SK-N-SH treated with all-trans-retinoic acid at 6 μM for 48 hours (cell line): ENCODE data around the gene OPN4.

ENCODE experiments used
- ATAC-seq: fragments of 200-7000 bp; cut with Tn5 transposase; 3 replicates; pipeline ENCODE4 v1.9.1; 2020; ENCODE audit warnings: mild to moderate bottlenecking, moderate library complexity
- ARNTL ChIP-seq: fragments of 450-650 bp; formaldehyde crosslinking; IDR thresholded peaks from 2 replicates; pipeline ENCODE4 v1.5.0; 2020; ENCODE audit warnings: low read depth, mild to moderate bottlenecking, moderate library complexity, borderline replicate concordance
- BACH2 ChIP-seq: fragments of 250-450 bp; sonication (Bioruptor Pico); IDR thresholded peaks from 2 replicates; pipeline ENCODE4 v1.9.0; 2021; ENCODE audit warnings: mild to moderate bottlenecking, borderline replicate concordance
- CREB5 ChIP-seq: fragments of 250-450 bp; sonication (Bioruptor Pico); IDR thresholded peaks from 2 replicates; pipeline ENCODE4 v1.5.1; 2020; ENCODE audit warnings: low read depth, mild to moderate bottlenecking, moderate library complexity
- CSRNP3 ChIP-seq: fragments of 250-450 bp; sonication (Bioruptor Pico); IDR thresholded peaks from 2 replicates; pipeline ENCODE4 v1.5.1; 2021; ENCODE audit warnings: mild to moderate bottlenecking, moderate library complexity
- ESRRG ChIP-seq: fragments of 250-450 bp; sonication (Bioruptor Pico); IDR thresholded peaks from 2 replicates; pipeline ENCODE4 v1.6.1; 2021; ENCODE audit warnings: mild to moderate bottlenecking
- GLIS3 ChIP-seq: fragments of 250-450 bp; sonication (Bioruptor Pico); IDR thresholded peaks from 2 replicates; pipeline ENCODE4 v1.5.0; 2020; ENCODE audit warnings: mild to moderate bottlenecking, moderate library complexity
- ISL1 ChIP-seq: fragments of 250-450 bp; sonication (Bioruptor Pico); IDR thresholded peaks from 2 replicates; pipeline ENCODE4 v2.1.2; 2022; ENCODE audit warnings: mild to moderate bottlenecking, moderate library complexity
- PATZ1 ChIP-seq: fragments of 250-450 bp; sonication (Bioruptor Pico); IDR thresholded peaks from 2 replicates; pipeline ENCODE4 v1.8.0; 2020; ENCODE audit warnings: mild to moderate bottlenecking, moderate library complexity, borderline replicate concordance
- POU6F1 ChIP-seq: fragments of 250-450 bp; sonication (Bioruptor Pico); IDR thresholded peaks from 2 replicates; pipeline ENCODE4 v1.8.0; 2021; ENCODE audit warnings: low read depth, mild to moderate bottlenecking, moderate library complexity, borderline replicate concordance
- RARB ChIP-seq: fragments of 250-450 bp; sonication (Bioruptor Pico); IDR thresholded peaks from 2 replicates; pipeline ENCODE4 v1.8.0; 2021; ENCODE audit warnings: mild to moderate bottlenecking, moderate library complexity
- SNAI2 ChIP-seq: fragments of 250-450 bp; sonication (Bioruptor Pico); IDR thresholded peaks from 2 replicates; pipeline ENCODE4 v1.5.0; 2020; ENCODE audit warnings: mild to moderate bottlenecking, moderate library complexity
- TOX ChIP-seq: fragments of 250-450 bp; sonication (Bioruptor Pico); IDR thresholded peaks from 2 replicates; pipeline ENCODE4 v1.8.0; 2021; ENCODE audit warnings: mild to moderate bottlenecking, moderate library complexity, borderline replicate concordance
- TSHZ2 ChIP-seq: fragments of 250-450 bp; sonication (Bioruptor Pico); IDR thresholded peaks from 2 replicates; pipeline ENCODE4 v1.5.0; 2020; ENCODE audit warnings: mild to moderate bottlenecking, moderate library complexity
- ZFP30 ChIP-seq: fragments of 450-650 bp; formaldehyde crosslinking; IDR thresholded peaks from 2 replicates; pipeline ENCODE4 v1.5.0; 2022; ENCODE audit warnings: mild to moderate bottlenecking, moderate library complexity
- ZNF565 ChIP-seq: fragments of 450-650 bp; formaldehyde crosslinking; conservative IDR thresholded peaks from 2 replicates; pipeline ENCODE4 v1.5.0; 2020; ENCODE audit warnings: low read depth, mild to moderate bottlenecking, moderate library complexity
- ZNF70 ChIP-seq: fragments of 450-650 bp; formaldehyde crosslinking; IDR thresholded peaks from 2 replicates; pipeline ENCODE4 v1.5.0; 2020; ENCODE audit warnings: mild to moderate bottlenecking, moderate library complexity
- ZNF8 ChIP-seq: fragments of 450-650 bp; formaldehyde crosslinking; IDR thresholded peaks from 2 replicates; pipeline ENCODE4 v1.5.0; 2020; ENCODE audit warnings: mild to moderate bottlenecking, moderate library complexity

The OPN4 gene

GRCh38 chr10:86667421-86668181 is 13.3 kb downstream of the OPN4 start:
- TF ChIP-seq ISL1 (CRISPR knock-in tag) (no peak), POU6F1 (CRISPR knock-in tag) (no peak), RARB (CRISPR knock-in tag) (no peak), CSRNP3 (no peak), ZNF8 (CRISPR knock-in tag) (no peak), GLIS3 (CRISPR knock-in tag) (no peak), SNAI2 (CRISPR knock-in tag) (no peak), ZFP30 (no peak), TOX (CRISPR knock-in tag) (no peak), ARNTL (no peak), CREB5 (CRISPR knock-in tag) (no peak)
- TF ChIP-seq, all 23 proteins: peak for 0
- ATAC-seq = peak; percentile 6

- ATAC-seq = peak; percentile 85
- TF ChIP-seq CREB5 (CRISPR knock-in tag) (no peak), ESRRG (CRISPR knock-in tag) (no peak), GLIS3 (CRISPR knock-in tag) (no peak), PATZ1 (peak; percentile 34; the same call in 1 of the 2 replicates)
Observed at GRCh38 chr10:86668297-86669165, 14.2 kb downstream of the OPN4 start, which contains the start of gene LDB3. Gene LDB3, plus strand, starts transcription at chr10:86668511. Its CDS starts 181 bp downstream, at chr10:86668692.

GRCh38 chr10:86670290-86670811 is 16.0 kb downstream of the OPN4 start:
- TF ChIP-seq ZNF70 (CRISPR knock-in tag) (no peak), TSHZ2 (CRISPR knock-in tag) (no peak), ZNF565 (CRISPR knock-in tag) (no peak), POU6F1 (CRISPR knock-in tag) (no peak), BACH2 (CRISPR knock-in tag) (no peak), ESRRG (CRISPR knock-in tag) (no peak), RARB (CRISPR knock-in tag) (no peak), SNAI2 (CRISPR knock-in tag) (no peak)
- no peak for ATAC-seq
